Cardiac septum (tissue), 1 donor: ENCODE data around the gene ADCY5. TPM values are rescaled to one million over a fixed set of nuclear protein-coding genes. Genes with fewer than 3 reads are reported as not detected.
"Not testable (repeated sequence)": the region's sequence is repeated elsewhere in the genome, so short reads cannot be mapped to it uniquely, and the experiment has no call there.

Source experiments
- DNase-seq: peaks from one replicate; pipeline ENCODE4 v3.0.0-alpha.2; 2020; ENCODE audit warnings: low spot score
- intact Hi-C: fragments of 100-400 bp; cut with DNase I; formaldehyde crosslinking; loops from one replicate; pipeline ENCODE4 v1.14.0; 2022
- total RNA-seq: library from RNA; stranded (reverse); fragmentation: NEBNext Ultra II Directional; extraction: Animal tissue kit (Norgen Biotek cat#: 25700); gene quantifications from one replicate; pipeline ENCODE4 v1.2.1, GENCODE V29; 2021
- donor health status: DM: no; HTN: no; CAD: no.

Gene ADCY5
- total RNA-seq, 1 donor from 2014 or later: 192 TPM

DNA sequence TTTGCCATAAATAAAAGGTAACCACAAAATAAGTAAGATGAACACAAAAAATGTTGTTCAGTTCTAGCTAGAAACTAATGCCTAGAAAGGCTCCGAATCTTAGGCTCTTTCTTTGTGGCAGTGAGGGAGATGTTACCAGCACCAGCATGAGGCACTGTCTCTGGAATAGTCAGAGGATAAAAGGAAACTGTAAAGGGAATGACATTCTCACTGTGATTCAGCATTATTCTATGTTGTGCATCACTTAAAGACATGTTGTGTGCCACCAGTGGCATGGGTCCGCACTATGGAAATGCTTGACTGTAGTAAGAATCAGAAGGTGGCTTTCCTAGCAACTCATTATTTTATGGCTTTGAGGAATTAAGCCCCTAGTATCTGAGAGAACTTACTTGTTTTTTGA is 176.3 kb downstream of the ADCY5 start:
- DNase-seq: no peak
- intact Hi-C loops: no loop called here

DNA sequence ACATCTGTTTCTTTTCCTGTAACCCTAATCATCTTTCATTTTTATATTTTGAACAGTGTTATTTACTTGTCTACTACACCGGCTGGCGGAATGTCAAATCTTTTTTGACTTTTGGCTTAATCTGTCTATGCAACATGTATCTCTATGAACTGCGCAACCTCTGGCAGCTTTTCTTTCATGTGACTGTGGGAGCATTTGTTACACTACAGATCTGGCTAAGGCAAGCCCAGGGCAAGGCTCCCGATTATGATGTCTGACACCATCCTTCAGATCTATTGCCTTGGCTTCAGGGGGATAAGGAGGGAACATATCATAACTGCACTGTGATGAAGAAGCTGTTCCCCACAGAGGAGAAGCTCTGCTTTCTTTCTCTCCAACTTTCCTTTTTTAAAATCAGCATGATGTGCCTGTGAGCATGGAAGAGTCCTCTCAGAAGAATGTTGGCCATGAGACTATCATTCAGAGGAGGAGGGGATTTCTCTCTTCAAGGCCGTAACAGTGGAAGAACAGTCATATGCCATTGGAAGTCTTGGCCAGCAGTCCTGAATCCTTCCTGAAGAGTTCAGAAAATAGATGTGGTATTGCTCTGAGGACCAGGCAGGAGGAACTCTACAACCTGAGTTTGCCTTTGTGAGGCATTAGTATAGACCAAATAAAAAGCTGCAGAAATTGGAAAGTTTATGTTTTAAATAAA is 177.3 kb downstream of the ADCY5 start:
- intact Hi-C loops: no loop called here
- DNase-seq: no peak

DNA sequence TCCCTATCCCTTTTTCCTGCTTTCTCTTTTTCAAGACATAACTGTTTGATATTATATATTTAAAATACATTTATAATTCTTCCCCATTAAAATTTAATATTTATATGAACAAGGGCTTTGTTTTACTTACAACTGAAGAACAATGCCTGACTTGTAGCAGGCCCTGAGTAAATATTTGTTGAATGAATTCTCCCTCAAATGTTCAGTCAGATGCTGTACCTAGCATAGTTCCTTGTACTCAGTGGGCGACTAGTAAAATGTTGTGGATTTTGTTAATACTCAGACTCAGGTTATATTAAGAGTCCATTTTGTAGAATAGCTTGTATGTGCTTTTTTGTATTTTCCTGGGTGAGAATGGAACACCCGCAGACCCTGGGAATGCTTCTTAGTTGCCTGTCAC is 178.1 kb downstream of the ADCY5 start:
- intact Hi-C loops: no loop called here
- DNase-seq: no peak

DNA sequence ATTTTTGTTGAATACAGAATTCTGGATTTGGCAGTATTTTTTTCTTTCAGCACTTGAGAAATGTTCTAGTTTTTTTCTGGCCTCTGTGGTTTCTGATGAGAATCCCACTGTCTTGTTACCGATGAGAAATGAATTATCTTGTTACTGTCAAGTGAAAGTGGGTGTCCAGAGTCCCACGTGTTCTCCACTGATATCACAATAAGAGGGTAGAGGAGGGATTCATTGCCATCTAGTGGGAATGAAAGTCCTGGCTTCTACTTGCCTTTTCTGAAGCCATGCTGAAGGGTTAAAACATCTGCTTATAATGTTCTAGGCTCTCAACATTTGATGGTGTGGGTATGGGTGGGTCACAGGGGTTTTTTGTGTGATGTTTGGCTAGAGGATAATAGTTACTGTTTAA is 181.1 kb downstream of the ADCY5 start:
- DNase-seq: no peak
- intact Hi-C loops: no loop called here

DNA sequence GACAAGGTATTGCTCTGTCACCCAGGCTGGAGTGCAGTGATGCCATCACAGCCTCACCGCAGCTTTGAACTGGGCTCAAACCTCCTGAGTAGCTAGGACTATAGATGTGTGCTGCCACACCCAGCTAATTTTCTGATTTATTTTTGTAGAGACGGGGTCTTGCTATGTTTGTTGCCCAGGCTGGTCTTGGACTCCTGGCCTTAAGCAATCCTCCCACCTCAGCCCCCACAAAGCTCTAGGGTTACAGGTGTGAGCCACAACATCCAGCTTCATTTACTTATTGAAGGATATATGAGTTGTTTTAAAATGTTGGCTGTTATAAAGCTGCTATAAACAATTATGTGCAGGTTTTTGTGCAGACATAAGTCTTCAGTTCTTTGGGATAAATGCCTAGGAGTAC is 184.9 kb downstream of the ADCY5 start:
- no peak for DNase-seq
- intact Hi-C loops: no loop called here

DNA sequence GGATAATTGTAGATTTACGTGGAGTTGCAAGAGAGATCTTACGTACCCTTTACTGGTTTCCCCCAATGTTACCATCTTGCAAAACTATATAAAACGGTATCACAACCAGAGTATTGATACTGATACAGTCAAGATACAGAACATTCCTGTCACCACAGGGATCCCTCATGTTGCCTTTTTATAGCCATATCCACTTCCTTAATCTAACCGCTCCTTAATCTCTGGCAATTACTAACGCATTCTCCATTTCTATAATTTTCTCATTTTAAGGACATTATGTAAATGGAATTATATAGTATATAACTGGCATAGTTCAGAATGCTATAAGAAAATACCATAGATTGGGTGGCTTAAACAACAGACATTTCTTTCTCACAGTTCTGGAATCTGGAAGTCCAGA is 186.0 kb downstream of the ADCY5 start:
- no peak for DNase-seq
- intact Hi-C loops: no loop called here

DNA sequence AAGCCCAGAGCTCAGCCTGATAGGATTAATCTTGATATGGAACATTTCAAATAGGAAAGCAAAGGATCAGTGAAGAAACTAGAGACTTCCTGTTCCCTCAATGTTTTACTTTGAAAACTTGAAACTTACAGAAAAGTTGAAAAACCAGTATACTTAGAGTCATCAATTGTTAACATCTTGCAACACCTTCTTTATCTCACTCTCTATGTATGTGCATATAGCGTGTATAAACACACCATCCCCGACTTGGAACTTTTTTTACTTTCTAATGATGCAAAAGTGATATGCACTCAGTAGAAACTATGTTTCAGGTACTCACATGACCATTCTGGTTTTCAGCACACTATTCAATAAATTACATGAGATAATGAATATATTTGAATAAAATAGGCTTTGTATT is 186.7 kb downstream of the ADCY5 start:
- DNase-seq: no peak
- intact Hi-C loops: no loop called here

DNA sequence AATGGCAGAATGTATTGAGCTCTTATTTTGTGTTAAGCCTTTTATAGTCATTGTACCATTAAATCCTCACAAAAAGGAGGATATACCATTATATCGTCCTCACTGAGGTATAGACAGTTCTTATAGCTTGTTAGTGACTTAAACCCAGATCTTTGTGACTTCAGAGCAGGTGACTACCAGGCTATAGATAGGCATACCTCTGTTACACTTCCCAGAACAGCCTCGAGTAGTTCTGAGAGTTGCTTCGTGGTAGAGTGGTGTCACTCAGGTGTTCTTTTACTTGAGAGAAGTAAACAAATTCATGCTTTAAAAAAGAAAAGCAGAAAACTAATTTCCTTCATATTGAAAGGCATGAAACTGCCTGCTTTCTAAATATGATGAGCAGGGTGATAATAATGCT is 187.2 kb downstream of the ADCY5 start:
- DNase-seq: no peak
- intact Hi-C loops: no loop called here

DNA sequence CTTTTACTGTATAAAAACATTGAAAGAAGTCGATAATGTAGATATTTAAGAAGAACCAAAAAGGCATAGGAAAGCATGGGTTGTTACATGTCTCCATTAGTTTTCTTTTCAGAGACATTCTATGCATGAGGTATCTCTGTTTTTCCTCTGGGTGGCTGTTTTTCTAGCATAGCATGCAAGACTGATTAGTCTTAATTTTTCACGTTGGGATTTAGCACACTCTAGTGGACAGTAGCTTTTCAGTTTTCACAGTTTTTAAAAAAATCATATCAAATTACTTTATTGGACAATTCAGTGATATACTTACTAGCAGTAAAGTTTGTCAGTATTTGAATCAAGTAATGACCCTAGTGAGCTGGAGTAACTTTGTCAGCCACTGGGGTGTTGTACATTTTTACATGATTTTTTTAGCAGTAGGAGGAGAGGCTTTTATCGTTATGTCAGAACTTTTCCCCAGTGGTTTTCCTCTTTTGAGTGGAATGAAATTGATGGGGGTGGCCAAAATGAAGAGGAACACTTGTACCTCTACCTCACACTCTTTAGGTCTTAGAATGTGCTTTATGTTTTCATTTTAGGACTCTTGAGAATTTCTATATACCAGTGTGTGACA is 190.0 kb downstream of the ADCY5 start:
- intact Hi-C loops: loop anchor here (2.0 to 10.0 kb wide), 3 partner anchors 232 to 394 kb away; partner anchors contain the start of gene SEMA5B
- DNase-seq: no peak

DNA sequence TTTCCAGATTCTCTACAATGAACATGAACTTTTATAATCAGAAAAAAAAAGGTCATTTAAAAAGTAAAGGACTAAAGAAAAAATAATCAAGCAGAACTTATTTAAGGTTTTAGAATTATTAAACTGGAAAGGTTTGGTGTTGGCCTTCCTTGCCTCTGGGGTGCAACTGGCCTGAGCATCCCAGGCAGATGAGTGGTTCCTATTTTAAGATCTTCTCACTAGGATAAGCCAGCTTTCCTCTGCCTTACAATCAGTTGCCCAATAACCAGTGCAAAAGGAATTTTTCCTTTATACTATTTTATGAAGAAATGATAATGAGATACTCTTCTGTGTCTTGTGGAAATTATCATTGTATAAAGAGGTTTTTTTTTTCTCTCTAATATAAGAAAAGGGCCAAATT is 190.5 kb downstream of the ADCY5 start:
- intact Hi-C loops: loop anchor here (2.0 to 10.0 kb wide), 3 partner anchors 231 to 394 kb away; partner anchors contain the start of gene SEMA5B
- DNase-seq: no peak

DNA sequence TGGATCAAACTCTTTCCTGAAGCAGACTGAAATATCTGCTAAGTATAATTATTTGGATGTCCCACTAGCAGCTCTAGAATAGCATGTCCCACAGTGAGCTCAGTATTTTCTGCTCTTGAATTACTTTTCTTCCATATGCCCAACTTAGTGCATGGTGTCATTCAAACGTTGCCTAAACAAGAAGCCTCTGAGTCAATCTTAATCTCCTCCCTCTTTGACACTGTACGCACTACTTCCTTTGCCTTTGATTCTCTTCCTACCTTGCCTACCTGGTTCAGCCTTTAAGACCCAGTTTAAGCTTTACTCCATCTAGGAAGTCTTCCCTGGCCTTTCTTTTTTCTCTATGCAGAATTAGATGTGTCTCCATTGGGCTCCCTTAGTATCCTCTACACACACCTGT is 192.6 kb downstream of the ADCY5 start:
- intact Hi-C loops: loop anchor here (5.0 to 10.0 kb wide), 2 partner anchors 229 to 391 kb away; partner anchors contain the start of gene SEMA5B
- no peak for DNase-seq

DNA sequence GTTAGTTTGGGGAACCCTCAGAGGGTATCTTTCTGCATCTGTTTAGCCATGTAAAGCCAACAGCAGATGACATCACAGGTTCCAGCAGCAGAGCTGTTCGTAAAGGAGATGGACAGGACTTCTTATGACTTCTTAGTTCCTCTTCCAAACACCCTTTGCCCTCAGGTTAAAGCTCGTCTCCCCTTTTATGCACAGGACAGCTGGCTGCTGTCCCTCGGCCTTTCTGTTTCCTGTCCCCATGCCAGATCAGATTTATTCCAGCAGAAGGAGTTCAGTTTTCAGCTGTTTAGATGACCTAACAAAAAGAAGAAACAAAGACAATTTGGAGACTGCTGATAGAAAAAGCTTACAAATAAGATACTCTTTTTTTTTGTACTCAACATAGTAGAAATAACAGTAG is 202.0 kb downstream of the ADCY5 start:
- intact Hi-C loops: no loop called here
- DNase-seq: no peak

DNA sequence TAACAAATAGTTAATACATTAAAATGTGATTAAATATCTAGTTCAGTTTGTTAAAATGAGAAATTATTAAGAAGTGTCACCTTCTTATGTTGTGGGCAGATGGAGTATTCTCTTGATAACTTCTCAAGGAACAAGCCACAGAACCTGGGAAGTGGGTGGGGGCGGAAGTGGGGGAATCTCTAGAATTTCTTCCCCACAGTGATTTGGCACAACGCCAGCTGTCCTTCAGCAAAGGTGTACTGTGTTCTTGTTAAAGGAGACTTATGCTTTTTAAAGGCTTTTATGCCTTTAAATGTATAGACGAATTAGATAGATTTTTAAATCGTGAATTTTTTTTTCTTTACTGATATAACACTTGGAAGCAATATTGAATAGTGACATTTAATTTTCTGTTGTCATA is 204.8 kb downstream of the ADCY5 start:
- no peak for DNase-seq
- intact Hi-C loops: no loop called here

DNA sequence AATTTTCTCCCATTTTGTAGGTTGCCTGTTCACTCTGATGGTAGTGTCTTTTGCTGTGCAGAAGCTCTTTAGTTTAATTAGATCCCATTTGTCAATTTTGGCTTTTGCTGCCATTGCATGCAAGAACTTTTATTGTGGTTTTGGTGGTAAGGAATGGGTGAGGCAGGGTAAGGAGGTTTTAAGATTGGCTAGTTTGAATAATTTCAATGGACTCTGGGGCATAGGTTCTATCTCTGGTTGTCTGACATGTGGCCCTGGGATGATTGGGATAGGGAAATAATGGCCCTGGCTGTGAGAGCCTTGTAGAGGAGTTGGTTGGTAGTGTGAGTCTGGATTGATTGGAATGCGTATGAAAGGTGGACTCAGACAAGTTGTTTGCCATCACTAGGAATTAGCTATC is 209.1 kb downstream of the ADCY5 start:
- no peak for DNase-seq
- intact Hi-C loops: no loop called here

DNA sequence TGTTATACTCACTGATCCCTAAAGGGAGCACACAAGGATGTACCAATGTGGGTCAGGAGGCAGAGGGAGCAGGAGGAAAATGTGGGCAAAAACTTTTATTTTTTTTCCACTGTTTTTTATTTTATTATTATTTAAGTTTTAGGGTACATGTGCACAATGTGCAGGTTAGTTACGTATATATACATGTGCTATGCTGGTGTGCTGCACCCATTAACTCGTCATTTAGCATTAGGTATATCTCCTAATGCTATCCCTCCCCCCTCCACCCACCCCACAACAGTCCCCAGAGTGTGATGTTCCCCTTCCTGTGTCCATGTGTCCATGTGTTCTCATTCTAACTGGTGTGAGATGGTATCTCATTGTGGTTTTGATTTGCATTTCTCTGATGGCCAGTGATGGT is 209.7 kb downstream of the ADCY5 start:
- intact Hi-C loops, DNase-seq: not testable (repeated sequence)

DNA sequence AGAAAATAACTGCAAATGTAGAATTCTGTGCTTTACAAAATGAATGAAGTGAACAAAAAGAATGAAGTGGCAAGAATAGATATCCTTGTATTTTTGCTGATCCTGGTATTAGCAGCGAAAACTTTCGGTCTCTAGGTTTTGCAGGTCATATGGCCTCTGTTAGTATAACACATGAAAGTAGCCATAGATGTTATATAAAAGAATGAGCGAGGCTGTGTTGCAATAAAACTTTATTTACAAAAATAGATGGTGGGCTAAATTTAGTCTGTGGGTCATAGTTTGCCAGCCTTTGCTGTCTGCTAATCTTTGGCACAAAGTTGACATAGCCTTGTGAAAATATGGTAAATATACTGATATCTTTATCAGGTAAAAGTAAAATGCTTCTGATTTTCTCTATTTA is 212.0 kb downstream of the ADCY5 start:
- intact Hi-C loops: no loop called here
- DNase-seq: no peak

Other genes starting within 250 kb of the ADCY5 start
- gene SEC22A, start 247.1 kb downstream of the ADCY5 start, total RNA-seq: 8.9 TPM
- 12.3 TPM for gene HACD2, start 136.0 kb upstream of the ADCY5 start, total RNA-seq